NCI-H2227 (cell line): ENCODE results near the gene CRYGD.
A peak's percentile ranks its signal among the peaks of the same experiment; 100 is the strongest.
"Not testable (repeated sequence)": the region's sequence is repeated elsewhere in the genome, so short reads cannot be mapped to it uniquely, and the experiment has no call there.

Source experiments
- DNase-seq: peaks from one replicate; lab custom pipeline; 2025; ENCODE audit not compliant: unreplicated experiment; lab: John Stamatoyannopoulos, UW

Gene CRYGD

DNA sequence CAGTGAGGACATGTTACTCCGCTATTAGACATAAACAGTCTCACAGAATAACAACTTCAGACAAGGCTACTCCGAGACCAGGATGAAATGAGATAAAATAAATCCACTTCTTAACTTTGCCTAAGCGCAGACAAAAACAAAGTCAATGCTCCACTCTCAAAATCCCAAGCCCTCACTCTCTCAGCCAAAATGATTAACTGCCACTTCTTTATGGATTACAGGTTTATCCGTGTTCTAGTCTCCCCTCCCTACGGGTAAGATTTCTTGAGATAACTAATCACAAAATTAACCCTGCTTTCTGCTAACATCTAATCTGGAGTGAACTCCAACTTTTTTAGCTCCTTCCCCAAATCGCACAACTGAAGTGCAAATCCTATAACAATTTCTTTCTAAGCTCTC lies 6.4 kb upstream of the CRYGD start:
- DNase-seq: no peak

DNA sequence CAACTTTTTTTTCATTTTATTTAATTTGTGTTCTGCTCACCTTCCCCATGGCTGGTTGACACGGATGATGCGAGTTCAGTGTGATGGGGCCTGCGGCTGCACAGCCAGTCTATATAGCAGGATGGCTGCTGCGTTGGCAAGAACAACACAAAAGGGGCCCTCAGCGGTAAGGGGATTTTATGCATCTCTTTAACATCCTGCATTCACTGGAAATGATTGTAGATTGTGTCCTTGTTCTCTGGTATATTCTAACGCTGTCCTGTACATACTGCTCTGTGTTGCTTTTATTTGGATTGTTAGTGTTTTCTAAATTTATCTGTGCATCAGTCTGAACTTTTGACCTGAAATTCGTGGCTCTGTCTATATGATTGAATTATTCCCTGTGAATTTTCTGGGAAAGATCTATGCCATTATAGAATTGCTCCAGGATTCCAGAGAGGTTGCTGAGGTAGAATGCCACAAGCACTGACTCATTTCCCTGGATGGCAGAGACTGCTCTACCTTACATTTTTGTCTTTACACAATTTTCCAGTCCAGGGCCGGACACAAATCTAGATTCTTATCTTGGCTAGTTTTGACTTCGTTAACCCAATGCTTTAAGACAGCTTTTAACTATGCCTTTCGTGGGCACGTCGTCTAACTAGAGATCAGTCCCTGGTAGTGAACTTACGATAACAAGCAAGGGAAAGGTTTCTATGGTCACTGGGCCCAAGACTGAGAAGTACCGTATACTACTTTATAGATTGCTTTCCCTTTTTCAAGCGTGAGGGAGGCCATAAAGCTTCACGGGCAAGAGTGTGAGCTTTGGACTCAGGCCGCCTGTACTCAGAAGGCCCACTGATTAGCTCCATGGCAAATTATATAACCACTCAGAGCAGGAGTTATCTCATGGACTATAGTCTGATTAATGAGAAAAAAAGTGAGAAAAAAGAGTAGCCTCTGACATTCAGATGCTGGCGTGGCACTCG lies 5.7 kb upstream of the CRYGD start, which contains the start of gene CRYGC:
TSS of gene CRYGC (minus strand) at position 85 of the 968 bp plus-strand sequence. CDS start at position 49, 36 bp downstream.
- no peak for DNase-seq

DNA sequence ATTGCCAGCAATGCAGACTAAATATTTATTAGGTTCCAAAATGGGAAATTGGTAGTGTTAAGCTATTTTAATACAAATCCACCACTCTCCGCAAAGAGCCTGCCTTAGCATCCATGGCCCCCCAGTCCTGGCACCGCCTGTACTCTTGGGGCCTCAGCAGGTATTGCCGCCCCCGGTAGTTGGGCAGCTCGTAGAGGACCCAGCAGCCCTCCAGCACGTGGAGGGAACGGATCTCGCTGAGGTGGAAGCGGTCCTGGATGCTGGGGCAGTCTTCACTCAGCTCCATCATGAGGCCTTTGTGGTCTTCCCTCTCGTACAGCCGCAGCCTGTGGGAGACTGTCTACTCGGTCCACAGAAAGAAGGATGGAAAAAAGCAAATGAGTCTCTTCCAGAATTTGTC lies 3.8 kb upstream of the CRYGD start:
- DNase-seq: no peak

DNA sequence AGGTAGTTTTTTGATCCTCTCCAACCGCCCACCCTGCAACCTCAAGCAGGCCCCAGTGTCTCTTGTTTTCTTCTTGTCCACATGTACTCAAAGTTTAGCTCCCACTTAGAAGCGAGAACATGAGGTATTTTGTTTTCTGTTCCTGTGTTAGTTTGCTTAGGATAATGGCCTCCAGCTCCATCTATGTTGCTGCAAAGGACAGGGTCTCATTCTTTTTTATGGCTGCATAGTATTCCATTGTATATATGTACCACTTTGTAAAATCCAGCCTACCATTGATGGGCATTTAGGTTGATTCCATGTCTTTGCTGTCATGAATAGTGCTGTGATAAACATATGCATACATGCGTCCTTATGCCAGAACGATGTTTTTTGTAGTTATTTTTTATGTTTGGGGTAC lies 2.8 kb upstream of the CRYGD start:
- no peak for DNase-seq

DNA sequence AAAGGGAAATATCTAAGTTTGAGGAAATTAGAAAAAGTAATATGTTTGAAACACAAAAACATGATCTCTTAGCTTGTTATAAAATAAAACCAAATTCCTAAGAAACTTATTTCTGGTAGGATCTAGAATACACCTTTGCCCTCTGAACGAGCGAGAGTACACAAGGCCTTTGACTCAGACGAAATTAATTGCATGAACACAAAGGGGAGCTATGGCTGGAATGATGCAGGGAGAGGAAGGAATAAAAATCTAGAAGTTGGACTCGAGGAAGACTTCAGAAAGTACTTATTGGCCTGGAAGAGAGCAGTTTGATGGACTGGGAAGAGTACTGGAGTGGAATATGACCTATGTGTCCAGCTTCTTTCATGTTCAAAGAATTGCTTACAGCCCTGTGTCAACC lies 927 bp upstream of the CRYGD start:
- DNase-seq: no peak

DNA sequence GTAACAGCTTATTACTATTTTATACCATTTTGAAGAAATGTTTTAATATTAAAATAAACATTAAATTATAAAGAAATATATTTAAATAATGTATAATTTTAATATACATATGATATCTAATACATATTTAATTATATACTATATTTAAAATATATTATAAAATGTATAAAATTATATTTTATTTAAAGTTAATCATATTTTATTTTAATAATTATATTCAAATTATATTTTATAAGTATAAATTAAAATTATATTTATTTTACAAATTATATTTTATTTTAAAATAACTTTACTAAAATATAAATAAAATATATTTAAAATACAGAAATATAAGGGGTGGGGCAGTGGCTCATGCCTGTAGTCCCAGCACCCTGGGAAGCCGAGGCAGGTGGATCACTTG lies 2.1 kb downstream of the CRYGD start:
- no peak for DNase-seq

DNA sequence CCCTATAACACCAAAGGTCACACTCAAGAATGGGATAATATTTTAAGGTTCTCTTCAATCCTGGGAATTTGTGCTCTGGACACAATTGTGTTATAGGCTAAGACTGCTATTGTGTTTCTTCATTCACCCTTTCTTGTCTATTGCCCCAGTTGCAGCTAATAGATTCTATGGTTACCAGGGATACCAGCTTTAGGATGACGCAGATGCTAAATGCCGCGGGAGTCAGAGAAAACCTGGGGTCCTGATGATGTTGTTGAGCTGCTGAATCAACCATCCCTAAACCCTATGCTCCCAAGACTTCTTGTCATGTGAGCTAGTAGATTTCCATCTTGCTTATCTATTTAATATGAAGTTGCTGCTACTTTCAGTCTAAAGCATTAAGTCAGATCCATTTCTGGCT lies 5.4 kb downstream of the CRYGD start:
- no peak for DNase-seq

DNA sequence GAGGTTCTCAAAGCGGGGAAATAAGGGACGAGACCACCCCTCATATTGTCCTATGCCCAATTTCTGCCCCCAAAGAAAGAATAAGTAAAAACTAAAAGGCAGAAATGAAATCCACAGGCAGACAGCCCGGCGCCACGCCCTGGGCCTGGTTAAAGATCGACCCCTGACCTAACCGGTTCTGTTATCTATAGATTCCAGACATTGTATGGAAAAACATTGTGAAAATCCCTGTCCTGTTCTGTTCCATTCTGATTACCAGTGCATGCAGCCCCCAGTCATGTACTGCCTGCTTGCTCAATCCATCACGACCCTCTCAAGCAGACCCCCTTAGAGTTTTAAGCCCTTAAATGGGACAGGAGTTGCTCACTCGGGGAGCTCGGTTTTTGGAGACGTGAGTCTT lies 6.9 kb downstream of the CRYGD start:
- DNase-seq: not testable (repeated sequence)

DNA sequence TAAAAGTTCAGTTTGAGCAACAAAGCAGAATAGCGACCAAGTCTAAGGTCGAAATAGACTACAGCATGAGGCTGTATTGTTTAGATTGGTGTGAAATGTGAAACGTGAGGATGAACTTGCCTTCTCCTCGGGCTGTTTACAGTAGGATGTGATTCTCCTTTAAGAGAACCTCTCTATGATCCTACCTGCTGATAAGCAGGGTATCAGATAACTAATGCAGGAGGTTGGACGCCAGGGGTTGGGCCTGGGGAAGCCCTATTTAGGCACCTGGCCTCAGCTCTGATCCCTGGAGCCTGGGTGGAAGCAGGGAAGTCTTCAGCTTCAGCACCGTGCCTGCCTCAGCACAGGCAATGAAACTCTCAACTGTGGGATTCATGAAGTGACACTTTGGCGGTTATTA lies 11.4 kb downstream of the CRYGD start:
- DNase-seq: no peak

DNA sequence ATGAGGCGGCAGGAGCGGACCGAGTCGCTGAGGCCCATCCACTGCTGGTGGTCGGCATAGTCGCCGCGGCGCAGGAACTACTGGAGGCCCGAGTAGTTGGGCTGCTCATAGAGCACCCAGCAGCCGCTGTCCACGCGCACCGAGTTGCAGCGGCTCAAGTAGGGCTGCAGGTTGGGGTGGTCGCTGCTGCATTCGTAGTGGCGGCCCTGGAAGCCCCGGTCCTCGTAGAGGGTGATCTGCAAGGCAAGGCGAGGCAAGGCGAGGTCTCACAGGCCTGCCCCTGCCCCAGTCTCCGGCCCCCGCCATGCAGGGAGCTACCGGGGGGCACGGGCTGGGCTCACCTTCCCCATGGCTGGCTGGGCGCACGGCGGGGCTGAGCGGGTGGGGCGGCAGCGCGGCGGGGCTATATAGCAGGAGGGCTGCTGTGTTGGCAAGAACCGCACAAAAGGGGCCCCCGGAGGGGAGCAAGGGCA lies 12.0 kb downstream of the CRYGD start:
- not testable (repeated sequence) for DNase-seq

DNA sequence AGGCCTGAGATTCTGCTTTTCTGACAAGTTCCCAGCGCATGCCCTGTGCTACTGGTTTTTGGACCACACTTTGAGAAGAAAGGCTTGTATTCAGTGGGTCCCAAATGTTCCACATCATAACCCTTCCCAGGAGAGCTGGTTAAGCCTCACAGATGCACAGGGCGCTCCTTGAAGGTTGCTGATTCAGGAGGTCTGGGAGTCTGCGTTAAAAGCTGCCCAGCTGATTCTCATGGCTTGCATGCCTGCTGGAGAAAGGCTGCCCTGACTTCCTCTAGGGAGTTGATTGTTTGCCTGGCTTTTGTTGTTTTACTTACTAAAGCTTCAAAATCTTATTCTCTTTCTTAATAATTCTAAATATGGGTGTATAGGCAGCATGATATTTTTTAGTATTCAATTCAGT lies 20.7 kb downstream of the CRYGD start:
- DNase-seq: no peak

DNA sequence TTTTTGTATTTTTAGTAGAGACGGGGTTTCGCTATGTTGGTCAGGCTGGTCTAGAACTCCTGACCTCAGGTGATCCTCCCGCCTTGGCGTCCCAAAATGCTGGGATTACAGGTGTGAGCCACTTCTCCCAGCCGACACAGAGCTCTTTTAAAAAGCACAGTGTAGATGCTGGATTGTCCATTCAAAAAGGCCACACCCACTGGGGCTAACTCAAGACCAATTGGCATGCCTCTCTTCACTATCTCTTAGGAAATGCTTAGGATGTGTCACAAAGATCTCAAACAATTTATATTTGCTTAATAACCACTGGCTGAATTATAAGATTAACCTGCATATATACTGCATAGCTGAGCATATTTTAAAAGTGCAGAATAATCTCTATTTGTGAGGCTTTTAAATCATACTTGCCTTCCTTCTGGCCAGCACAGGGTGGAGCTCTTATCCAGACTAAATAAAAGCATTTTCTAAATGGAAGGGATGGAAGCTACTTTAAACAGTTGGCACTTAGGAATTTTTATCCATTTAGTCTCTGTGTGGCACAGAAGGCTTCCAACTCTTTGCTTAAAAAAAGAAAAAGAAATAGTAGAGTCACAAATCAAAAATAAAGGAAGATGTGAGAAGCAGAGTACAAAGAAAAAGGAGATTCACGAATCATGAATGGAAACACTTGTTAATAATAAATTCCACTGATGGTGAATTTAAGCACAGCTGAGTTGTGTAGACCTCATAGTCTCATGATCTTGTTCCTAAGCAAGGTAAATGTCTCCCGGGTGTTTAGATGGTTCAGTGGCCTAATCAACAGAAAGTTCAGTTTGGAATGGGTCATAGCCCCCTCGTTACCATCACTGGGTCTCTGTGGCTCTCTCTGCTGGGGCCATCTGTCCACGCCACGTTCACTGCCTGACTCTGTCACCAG lies 22.4 kb downstream of the CRYGD start:
- peak; percentile 61 for DNase-seq

DNA sequence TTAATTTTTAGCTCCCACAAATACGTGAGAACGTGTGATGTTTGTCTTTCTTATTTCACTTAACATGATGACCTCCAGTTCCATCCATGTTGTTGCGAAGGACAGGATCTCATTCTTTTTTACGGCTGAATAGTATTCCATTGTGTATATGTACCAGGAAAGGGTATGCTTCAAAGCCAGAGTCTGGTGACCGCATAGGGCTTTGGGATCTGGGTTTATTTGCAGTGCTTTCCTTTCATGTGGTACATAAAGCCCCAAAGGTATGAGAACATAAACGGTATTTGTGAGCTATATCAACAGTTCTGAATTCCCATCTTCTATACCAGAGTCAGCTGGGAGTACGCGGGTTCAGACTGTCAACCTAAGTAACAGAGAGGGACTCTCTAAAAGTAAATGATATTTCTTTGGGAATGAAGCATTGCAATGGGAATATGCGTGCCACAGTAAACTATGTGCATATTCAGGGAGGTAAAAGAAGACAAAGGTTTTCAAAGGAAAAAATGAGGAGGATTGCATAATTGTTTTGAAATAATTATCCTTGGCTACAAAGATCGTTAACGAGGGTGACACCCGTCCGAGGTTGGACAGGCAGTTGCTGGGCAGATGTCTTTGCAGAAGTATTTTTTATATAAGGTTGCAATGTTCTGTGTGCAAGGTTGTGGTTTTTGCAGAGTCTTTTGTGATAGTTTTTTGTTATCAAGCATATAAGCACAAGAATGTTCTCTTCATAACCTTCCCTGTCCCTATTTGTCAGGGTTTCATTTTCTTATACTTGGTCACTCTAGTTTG lies 24.4 kb downstream of the CRYGD start:
- no peak for DNase-seq

DNA sequence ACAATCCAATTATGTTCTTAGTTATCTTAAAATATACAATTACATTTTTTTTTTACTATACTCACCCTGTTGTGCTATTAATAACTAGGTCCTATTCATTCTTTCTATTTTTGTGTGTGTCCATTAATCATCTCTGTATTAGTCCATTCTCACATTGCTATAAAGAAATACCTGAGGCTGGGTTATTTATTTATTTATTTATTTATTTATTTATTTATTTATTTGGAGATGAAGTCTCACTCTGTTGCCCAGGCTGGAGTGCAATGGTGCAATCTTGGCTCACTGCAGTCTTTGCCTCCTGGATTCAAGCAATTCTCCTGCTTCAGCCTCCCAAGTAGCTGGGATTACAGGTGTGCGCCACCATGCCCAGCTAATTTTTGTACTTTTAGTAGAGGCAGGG lies 25.6 kb downstream of the CRYGD start:
- DNase-seq: not testable (repeated sequence)

DNA sequence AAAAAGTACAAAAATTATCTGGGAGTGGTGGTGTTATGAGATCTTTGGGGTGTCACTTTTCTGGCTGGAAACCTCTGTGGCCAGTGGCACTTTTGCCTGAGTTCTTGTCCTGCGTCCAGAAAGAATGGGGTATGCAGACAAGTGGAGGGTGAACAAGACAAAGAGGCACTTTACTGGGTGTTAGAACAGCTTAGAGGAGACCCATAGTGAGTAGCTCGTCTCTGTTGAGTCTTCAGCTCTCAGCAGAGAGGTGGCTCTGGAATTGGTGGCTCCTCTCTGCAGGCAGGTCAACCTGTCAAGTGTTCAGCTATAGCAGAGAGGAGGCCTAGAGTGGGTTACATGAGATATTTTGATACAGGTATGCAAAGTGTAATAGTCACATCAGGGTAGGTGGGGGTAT lies 26.1 kb downstream of the CRYGD start:
- DNase-seq: no peak

DNA sequence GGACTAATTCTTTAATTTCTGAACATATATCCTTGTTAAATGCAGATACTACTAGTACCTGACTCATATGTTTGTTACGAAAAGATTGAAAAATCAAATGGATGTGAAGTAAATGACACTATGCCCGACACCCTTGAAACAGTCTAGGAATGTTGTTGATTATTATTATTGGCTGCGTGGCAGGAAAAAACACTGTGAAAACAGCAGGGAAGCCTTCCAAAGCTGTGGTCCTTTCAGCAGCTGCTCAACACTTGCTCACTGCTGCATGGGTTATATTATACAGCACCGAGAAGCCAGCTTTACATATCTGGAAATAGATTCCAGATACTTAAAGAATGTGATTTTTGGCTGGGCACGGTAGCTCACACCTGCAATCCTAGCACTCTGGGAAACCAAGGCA lies 26.5 kb downstream of the CRYGD start:
- no peak for DNase-seq

DNA sequence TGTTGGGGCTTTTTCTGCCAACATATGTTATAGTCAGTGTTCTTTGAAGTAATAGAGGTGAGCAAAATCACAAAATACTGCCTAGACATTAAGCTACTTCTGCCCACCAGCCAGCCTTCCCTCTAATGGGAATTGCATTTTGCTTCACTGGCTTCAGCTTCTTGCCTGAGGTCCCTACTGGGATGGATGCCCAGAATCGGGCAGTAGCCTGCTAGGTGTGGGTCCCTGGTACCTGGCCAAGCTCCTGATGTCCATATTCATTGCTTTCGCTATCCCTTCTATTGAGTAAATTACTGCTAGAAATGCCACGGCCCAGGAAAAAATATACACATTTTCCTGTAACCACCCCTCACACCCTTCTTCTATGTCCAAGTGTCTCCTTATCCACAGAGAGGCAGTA lies 27.0 kb downstream of the CRYGD start:
- DNase-seq: no peak

DNA sequence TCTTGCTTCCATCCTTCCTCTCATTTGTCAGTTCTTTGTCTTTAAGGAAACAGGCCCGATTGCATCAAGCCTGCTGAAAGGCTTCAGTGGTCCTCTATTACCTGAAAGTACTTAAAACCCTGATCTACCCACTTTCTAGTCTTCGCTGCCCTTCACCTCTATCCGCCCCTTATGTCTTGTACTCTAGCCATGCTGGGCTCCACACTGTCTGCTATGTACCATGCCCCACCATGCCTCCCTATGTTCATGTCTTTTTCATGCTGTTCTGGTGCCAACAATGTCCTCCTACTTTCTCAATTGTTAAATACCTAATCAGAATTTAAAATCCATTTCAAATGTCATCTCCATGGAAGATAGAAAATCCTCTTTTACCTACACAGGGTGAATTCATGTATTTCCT lies 28.2 kb downstream of the CRYGD start:
- DNase-seq: no peak

DNA sequence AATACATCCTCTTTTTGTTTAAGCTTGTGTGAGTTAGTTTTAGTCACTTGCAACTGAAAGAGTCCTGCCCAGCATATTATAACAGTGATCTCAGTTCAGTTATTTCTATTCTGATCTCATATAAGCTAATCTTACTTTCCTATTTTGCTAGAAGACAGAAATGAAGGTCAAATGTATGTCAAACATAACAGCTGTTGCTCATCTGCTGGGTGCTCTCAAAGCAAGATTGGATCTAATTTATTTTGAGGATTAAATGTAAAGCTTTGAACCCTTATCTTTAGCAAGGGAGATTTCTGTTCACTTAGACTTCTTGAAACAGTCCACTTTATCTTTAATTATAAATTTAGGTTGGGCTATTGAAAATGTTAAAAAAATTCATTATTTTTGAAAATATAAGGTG lies 31.2 kb downstream of the CRYGD start:
- no peak for DNase-seq

DNA sequence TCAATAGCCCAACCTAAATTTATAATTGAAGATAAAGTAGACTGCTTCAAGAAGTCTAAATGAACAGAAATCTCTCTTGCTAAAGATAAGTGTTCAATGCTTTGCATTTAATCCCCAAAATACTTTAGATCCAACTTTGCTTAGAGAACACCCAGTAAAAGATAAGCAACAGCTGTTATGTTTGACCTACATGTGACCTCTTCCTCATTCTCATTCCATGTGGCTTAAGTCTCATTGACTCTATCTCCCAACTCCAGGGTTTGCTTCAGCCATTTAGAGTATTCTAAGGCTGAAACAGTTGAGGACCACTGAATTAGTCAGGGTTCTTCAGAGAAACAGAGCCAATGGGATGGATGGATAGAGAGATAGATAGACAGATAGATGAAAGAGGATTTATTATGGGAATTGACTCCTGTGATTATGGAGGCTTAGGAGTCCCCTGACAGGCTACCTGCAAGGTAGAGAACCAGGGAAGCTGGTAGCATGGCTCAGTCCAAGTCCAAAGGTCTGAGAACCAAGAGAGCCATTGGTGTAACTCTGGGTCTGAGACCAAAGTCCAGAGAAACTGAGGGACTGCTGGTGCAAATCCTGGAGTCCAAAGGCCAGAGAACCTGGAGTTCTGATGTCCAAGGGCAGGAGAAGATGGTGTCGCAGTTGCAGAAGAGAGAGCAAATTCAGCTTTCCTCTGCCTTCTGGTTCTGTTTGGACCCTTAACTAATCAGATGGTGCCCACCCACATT lies 32.1 kb downstream of the CRYGD start:
- no peak for DNase-seq
